Measurements from ENCODE around the gene MIEF1. TPM values are rescaled to one million over a fixed set of nuclear protein-coding genes. Genes with fewer than 3 reads are reported as not detected.

MIEF1 gene
- total and polyA plus RNA-seq, 2 of the 8 experiments (the other 6 are each of a cell fraction or from before 2014, with no cell fraction given) = 16.8 to 32.7 TPM

DNA sequence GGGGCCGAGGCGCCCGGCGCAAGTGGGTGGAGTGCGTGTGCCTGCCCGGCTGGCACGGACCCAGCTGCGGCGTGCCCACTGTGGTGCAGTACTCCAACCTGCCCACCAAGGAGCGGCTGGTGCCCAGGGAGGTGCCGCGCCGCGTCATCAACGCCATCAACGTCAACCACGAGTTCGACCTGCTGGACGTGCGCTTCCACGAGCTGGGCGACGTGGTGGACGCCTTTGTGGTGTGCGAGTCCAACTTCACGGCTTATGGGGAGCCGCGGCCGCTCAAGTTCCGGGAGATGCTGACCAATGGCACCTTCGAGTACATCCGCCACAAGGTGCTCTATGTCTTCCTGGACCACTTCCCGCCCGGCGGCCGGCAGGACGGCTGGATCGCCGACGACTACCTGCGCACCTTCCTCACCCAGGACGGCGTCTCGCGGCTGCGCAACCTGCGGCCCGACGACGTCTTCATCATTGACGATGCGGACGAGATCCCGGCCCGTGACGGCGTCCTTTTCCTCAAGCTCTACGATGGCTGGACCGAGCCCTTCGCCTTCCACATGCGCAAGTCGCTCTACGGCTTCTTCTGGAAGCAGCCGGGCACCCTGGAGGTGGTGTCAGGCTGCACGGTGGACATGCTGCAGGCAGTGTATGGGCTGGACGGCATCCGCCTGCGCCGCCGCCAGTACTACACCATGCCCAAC lies 14.1 kb upstream of the MIEF1 start (continued):
- TF ChIP-seq, protein P1, sequence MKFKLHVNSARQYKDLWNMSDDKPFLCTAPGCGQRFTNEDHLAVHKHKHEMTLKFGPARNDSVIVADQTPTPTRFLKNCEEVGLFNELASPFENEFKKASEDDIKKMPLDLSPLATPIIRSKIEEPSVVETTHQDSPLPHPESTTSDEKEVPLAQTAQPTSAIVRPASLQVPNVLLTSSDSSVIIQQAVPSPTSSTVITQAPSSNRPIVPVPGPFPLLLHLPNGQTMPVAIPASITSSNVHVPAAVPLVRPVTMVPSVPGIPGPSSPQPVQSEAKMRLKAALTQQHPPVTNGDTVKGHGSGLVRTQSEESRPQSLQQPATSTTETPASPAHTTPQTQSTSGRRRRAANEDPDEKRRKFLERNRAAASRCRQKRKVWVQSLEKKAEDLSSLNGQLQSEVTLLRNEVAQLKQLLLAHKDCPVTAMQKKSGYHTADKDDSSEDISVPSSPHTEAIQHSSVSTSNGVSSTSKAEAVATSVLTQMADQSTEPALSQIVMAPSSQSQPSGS (IDR thresholded peaks at IDR 0.05; ENCODE audit: low read length) = no peak
- no peak for TF ChIP-seq EP300 (IDR thresholded peaks at IDR 0.05; ENCODE audit: borderline replicate concordance in 1 of 2, low read depth in 2 of 2, low read length in 2 of 2)
- no peak for TF ChIP-seq GABPA (IDR thresholded peaks at IDR 0.05; ENCODE audit: borderline replicate concordance, insufficient read depth, low read length)
- TF ChIP-seq, protein P2, sequence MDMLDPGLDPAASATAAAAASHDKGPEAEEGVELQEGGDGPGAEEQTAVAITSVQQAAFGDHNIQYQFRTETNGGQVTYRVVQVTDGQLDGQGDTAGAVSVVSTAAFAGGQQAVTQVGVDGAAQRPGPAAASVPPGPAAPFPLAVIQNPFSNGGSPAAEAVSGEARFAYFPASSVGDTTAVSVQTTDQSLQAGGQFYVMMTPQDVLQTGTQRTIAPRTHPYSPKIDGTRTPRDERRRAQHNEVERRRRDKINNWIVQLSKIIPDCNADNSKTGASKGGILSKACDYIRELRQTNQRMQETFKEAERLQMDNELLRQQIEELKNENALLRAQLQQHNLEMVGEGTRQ (IDR thresholded peaks at IDR 0.05; ENCODE audit: low read length) = no peak
